ENCODE measurements around the gene SMARCAL1.

Gene SMARCAL1

DNA sequence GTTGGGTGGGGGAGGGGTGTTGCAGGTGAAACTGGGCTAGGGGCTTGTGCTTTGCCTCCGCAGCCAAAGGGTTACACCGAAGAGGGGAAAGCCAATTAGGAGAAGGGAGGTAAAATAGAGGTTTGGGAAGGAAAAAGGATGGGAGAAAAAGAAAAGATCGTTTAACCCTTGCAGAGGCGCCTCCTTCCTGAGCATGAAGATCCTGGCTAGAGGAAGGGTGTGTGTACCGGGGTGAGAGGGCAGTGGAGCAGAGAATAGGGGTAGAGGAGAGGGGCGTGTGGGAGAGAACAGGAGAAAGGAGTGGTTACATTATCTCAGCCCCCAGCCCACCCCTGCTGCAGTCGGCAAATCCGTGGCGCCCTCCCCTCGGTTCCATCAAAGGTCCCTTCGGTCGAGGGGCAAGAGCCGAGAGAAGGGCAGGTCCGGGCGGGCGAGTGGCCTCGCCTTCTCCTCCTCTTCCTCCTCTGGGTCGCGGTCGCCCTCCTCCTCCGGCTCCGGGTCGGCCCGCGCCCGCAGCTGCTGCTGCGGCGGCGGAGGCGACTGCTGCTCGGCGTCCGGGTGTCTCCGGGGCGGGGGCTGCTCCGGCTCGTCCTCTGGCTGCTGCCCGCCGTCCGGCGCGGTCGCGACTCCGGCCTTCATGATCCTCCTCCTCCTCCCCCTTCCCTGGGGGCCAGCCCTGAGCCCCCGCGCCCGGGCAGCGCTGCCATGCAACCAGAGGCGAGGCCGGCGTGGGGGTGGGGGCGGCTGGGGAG lies 41.1 kb upstream of the SMARCAL1 start:
- no peak for DNase-seq
- H3F3A ChIP-seq (ENCODE audit: insufficient read depth, low read length): no peaks in the 10 kb centered on the region
- H3K4me3 ChIP-seq (ENCODE audit: low read length): no peak overlapping the region
- H3K36me3 ChIP-seq (replicated peaks; ENCODE audit: insufficient read depth, low read length): no peaks in the 10 kb centered on the region
- H4K20me1 ChIP-seq (ENCODE audit: insufficient read depth, low read length): no peaks in the 10 kb centered on the region
- H3K9ac ChIP-seq (ENCODE audit: low read length): no peak overlapping the region
- H3K4me2 ChIP-seq (ENCODE audit: low read depth, low read length): no peak overlapping the region
- H3K27ac ChIP-seq (ENCODE audit: low read length): no peak overlapping the region
- no peak for TF ChIP-seq EZH2 (optimal IDR thresholded peaks at IDR 0.05; ENCODE audit: low read depth, low read length)
- no peak for TF ChIP-seq EZH2phosphoT487 (IDR thresholded peaks at IDR 0.05; ENCODE audit: low read length)
- TF ChIP-seq, protein P1, sequence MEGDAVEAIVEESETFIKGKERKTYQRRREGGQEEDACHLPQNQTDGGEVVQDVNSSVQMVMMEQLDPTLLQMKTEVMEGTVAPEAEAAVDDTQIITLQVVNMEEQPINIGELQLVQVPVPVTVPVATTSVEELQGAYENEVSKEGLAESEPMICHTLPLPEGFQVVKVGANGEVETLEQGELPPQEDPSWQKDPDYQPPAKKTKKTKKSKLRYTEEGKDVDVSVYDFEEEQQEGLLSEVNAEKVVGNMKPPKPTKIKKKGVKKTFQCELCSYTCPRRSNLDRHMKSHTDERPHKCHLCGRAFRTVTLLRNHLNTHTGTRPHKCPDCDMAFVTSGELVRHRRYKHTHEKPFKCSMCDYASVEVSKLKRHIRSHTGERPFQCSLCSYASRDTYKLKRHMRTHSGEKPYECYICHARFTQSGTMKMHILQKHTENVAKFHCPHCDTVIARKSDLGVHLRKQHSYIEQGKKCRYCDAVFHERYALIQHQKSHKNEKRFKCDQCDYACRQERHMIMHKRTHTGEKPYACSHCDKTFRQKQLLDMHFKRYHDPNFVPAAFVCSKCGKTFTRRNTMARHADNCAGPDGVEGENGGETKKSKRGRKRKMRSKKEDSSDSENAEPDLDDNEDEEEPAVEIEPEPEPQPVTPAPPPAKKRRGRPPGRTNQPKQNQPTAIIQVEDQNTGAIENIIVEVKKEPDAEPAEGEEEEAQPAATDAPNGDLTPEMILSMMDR (IDR thresholded peaks at IDR 0.05; ENCODE audit: low read length): no peak
- no peaks in the 10 kb centered on the region for H3K4me1 ChIP-seq (ENCODE audit: low read length)
- H2AFZ ChIP-seq (ENCODE audit: low read length): no peak overlapping the region
- H3K79me2 ChIP-seq (ENCODE audit: low read length): no peaks in the 10 kb centered on the region
- H3K9me3 ChIP-seq (replicated peaks; ENCODE audit: insufficient read depth, low read length): no peaks in the 10 kb centered on the region
- peaks cover 21% of the 10 kb centered on the region for H3K27me3 ChIP-seq (replicated peaks; ENCODE audit: insufficient read depth, low read length)
- H3K9me2 ChIP-seq (replicated peaks; ENCODE audit: insufficient read depth, low read length): no peaks in the 10 kb centered on the region

DNA sequence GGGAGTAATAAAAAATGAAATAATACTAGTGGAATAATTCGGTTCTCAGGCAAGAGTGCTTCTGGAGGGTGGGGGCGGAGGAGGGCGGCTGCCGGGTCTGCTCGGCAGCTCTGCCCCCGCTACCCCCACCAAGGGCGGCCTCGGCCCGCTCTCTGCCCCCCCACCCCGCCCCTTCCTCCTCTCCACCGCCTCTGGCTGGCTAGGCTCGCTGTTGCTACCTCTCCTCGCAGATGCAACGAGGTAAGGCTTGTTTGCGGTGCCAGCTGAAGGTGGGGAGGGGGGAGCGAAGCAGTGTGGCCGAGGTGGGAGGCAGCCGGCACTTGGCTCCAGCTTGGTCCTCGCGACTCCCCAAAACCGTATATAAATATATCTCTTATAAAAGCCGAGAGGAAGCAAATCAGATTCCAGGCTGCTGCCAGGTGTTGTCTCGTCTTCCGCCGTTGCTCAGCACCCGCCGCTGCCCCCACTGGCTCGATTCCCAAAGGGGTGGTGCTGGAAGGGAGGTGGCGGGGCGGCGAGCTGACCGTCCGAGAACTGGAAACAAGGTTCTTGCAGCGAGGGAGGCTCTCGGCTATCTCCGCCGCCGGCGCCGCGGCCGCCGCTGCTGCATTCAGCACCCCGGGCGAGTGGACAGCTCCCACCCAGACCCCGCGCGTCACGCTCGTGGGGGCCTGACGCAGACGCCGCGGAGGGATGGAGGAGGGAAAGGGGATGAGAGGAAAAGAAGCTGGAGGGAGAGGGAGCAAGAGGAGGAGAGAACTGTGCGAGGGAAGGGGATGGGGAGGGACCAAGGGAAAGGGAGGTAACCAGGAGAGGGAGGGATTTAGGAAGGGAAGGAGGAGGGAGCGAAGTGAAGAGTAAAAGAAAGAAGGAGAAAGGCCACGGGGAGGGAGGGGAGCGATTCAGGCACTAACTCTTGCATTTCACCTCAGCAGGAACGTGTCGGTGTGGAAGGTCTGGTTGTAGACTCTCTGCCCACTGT lies 40.3 kb upstream of the SMARCAL1 start, which contains the start of gene MARCHF4:
Gene MARCHF4 (minus strand): TSS at position 763 of the 982 bp plus-strand sequence. CDS start 2,223 bp downstream, outside the sequence.
- DNase-seq: peak; percentile 52
- H3K9me3 ChIP-seq (replicated peaks; ENCODE audit: insufficient read depth, low read length): no peaks in the 10 kb centered on the region
- H4K20me1 ChIP-seq (ENCODE audit: insufficient read depth, low read length): no peaks in the 10 kb centered on the region
- no peaks in the 10 kb centered on the region for H3K36me3 ChIP-seq (replicated peaks; ENCODE audit: insufficient read depth, low read length)
- no peak within 1 kb of the TSS for H2AFZ ChIP-seq (ENCODE audit: low read length)
- peaks cover 21% of the 10 kb centered on the region for H3K27me3 ChIP-seq (replicated peaks; ENCODE audit: insufficient read depth, low read length)
- TF ChIP-seq, protein P1 (IDR thresholded peaks at IDR 0.05; ENCODE audit: low read length): no peak
- no peak for TF ChIP-seq EZH2phosphoT487 (IDR thresholded peaks at IDR 0.05; ENCODE audit: low read length)
- no peak for TF ChIP-seq EZH2 (optimal IDR thresholded peaks at IDR 0.05; ENCODE audit: low read depth, low read length)
- no peaks in the 10 kb centered on the region for H3F3A ChIP-seq (ENCODE audit: insufficient read depth, low read length)
- no peaks in the 10 kb centered on the region for H3K79me2 ChIP-seq (ENCODE audit: low read length)
- peak within 1 kb of the TSS; percentile 71 for H3K4me2 ChIP-seq (ENCODE audit: low read depth, low read length)
- H3K4me1 ChIP-seq (ENCODE audit: low read length): no peaks in the 10 kb centered on the region
- H3K9me2 ChIP-seq (replicated peaks; ENCODE audit: insufficient read depth, low read length): no peaks in the 10 kb centered on the region
- H3K4me3 ChIP-seq (ENCODE audit: low read length): peak within 1 kb of the TSS; percentile 23; the same call in 1 of the 2 replicates
- H3K27ac ChIP-seq (ENCODE audit: low read length): no peak within 1 kb of the TSS
- H3K9ac ChIP-seq (ENCODE audit: low read length): no peak within 1 kb of the TSS

DNA sequence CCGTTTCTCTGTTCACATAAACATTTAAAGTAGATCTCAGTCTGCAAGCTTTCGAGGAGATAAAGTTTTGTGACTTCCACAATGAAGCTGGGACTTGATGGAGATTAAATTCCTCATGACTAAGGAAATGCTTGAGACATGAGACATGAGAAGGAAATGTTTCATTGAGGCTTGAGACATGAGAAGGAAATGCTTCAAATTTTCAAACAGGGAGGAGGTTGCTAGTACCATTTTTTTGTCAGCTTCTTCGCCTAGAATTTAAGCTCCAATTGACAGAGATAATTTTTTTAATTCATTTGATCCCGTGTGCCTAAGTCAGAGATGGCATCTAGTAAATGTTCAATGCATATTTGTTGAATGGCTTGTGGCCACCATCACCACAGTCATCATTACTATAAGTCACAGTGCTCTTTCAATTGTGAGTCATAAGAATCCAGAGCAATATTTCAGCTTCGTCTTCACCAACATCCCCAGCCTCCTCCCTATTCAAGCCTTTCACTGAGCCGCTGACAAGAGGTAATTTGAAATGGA lies 39.5 kb upstream of the SMARCAL1 start:
- no peak overlapping the region for H2AFZ ChIP-seq (ENCODE audit: low read length)
- H3K9ac ChIP-seq (ENCODE audit: low read length): no peak overlapping the region
- peak overlapping the region; percentile 71; the same call in 1 of the 2 replicates for H3K4me2 ChIP-seq (ENCODE audit: low read depth, low read length)
- no peaks in the 10 kb centered on the region for H3K9me3 ChIP-seq (replicated peaks; ENCODE audit: insufficient read depth, low read length)
- H3F3A ChIP-seq (ENCODE audit: insufficient read depth, low read length): no peaks in the 10 kb centered on the region
- no peaks in the 10 kb centered on the region for H3K4me1 ChIP-seq (ENCODE audit: low read length)
- no peaks in the 10 kb centered on the region for H3K9me2 ChIP-seq (replicated peaks; ENCODE audit: insufficient read depth, low read length)
- no peak for TF ChIP-seq EZH2phosphoT487 (IDR thresholded peaks at IDR 0.05; ENCODE audit: low read length)
- TF ChIP-seq, protein P1 (IDR thresholded peaks at IDR 0.05; ENCODE audit: low read length): no peak
- TF ChIP-seq EZH2 (optimal IDR thresholded peaks at IDR 0.05; ENCODE audit: low read depth, low read length): no peak
- H3K27me3 ChIP-seq (replicated peaks; ENCODE audit: insufficient read depth, low read length): peaks cover 21% of the 10 kb centered on the region
- H3K27ac ChIP-seq (ENCODE audit: low read length): no peak overlapping the region
- no peaks in the 10 kb centered on the region for H4K20me1 ChIP-seq (ENCODE audit: insufficient read depth, low read length)
- H3K4me3 ChIP-seq (ENCODE audit: low read length): no peak overlapping the region
- no peaks in the 10 kb centered on the region for H3K79me2 ChIP-seq (ENCODE audit: low read length)
- DNase-seq: no peak
- no peaks in the 10 kb centered on the region for H3K36me3 ChIP-seq (replicated peaks; ENCODE audit: insufficient read depth, low read length)
